ENCODE measurements around the gene SUMF1.

The SUMF1 gene

GRCh38 chr3:4418156-4418555 is 48.9 kb downstream of the SUMF1 start:
- TF ChIP-seq TEAD4 (IDR thresholded peaks at IDR 0.05) (no peak), EGR1 (IDR thresholded peaks at IDR 0.05) (no peak), RAD21 (IDR thresholded peaks at IDR 0.05; ENCODE audit: low read depth) (no peak), TAF1 (IDR thresholded peaks at IDR 0.05; ENCODE audit: low read depth) (no peak), FOXM1 (IDR thresholded peaks at IDR 0.05; ENCODE audit: borderline replicate concordance, low read depth) (no peak)

GRCh38 chr3:4417449-4417848 is 49.6 kb downstream of the SUMF1 start:
- no peak for TF ChIP-seq ZBTB7A (IDR thresholded peaks at IDR 0.05; ENCODE audit: low read depth)

- TF ChIP-seq RAD21 (IDR thresholded peaks at IDR 0.05; ENCODE audit: low read depth) (no peak), EGR1 (IDR thresholded peaks at IDR 0.05) (no peak), TEAD4 (IDR thresholded peaks at IDR 0.05) (no peak), TCF12 (IDR thresholded peaks at IDR 0.05; ENCODE audit: low read depth) (no peak), NFIC (IDR thresholded peaks at IDR 0.05) (no peak), MAX (IDR thresholded peaks at IDR 0.05) (no peak), CREB1 (IDR thresholded peaks at IDR 0.05; ENCODE audit: low read depth) (no peak), TAF1 (IDR thresholded peaks at IDR 0.05; ENCODE audit: low read depth) (no peak), CEBPB (IDR thresholded peaks at IDR 0.05) (no peak), FOXM1 (IDR thresholded peaks at IDR 0.05; ENCODE audit: borderline replicate concordance, low read depth) (no peak), YY1 (IDR thresholded peaks at IDR 0.05; ENCODE audit: low read depth) (no peak)
- TF ChIP-seq, protein P1, sequence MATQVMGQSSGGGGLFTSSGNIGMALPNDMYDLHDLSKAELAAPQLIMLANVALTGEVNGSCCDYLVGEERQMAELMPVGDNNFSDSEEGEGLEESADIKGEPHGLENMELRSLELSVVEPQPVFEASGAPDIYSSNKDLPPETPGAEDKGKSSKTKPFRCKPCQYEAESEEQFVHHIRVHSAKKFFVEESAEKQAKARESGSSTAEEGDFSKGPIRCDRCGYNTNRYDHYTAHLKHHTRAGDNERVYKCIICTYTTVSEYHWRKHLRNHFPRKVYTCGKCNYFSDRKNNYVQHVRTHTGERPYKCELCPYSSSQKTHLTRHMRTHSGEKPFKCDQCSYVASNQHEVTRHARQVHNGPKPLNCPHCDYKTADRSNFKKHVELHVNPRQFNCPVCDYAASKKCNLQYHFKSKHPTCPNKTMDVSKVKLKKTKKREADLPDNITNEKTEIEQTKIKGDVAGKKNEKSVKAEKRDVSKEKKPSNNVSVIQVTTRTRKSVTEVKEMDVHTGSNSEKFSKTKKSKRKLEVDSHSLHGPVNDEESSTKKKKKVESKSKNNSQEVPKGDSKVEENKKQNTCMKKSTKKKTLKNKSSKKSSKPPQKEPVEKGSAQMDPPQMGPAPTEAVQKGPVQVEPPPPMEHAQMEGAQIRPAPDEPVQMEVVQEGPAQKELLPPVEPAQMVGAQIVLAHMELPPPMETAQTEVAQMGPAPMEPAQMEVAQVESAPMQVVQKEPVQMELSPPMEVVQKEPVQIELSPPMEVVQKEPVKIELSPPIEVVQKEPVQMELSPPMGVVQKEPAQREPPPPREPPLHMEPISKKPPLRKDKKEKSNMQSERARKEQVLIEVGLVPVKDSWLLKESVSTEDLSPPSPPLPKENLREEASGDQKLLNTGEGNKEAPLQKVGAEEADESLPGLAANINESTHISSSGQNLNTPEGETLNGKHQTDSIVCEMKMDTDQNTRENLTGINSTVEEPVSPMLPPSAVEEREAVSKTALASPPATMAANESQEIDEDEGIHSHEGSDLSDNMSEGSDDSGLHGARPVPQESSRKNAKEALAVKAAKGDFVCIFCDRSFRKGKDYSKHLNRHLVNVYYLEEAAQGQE (IDR thresholded peaks at IDR 0.05; ENCODE audit: low read depth): no peak
These were observed 50.1 kb downstream of the SUMF1 start for GRCh38 chr3:4416961-4417360.

- TF ChIP-seq ZBTB7A (IDR thresholded peaks at IDR 0.05; ENCODE audit: low read depth): no peak
- TF ChIP-seq MAX (IDR thresholded peaks at IDR 0.05): no peak
- TF ChIP-seq EP300 (IDR thresholded peaks at IDR 0.05; ENCODE audit: borderline replicate concordance): no peak
- no peak for TF ChIP-seq CEBPB (IDR thresholded peaks at IDR 0.05)
- TF ChIP-seq NFIC (IDR thresholded peaks at IDR 0.05): no peak
- no peak for TF ChIP-seq FOXM1 (IDR thresholded peaks at IDR 0.05; ENCODE audit: borderline replicate concordance, low read depth)
- TF ChIP-seq, protein P2, sequence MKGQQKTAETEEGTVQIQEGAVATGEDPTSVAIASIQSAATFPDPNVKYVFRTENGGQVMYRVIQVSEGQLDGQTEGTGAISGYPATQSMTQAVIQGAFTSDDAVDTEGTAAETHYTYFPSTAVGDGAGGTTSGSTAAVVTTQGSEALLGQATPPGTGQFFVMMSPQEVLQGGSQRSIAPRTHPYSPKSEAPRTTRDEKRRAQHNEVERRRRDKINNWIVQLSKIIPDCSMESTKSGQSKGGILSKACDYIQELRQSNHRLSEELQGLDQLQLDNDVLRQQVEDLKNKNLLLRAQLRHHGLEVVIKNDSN (IDR thresholded peaks at IDR 0.05): no peak
- TF ChIP-seq EGR1 (IDR thresholded peaks at IDR 0.05): no peak
- no peak for TF ChIP-seq TAF1 (IDR thresholded peaks at IDR 0.05; ENCODE audit: low read depth)
- no peak for TF ChIP-seq TCF12 (IDR thresholded peaks at IDR 0.05; ENCODE audit: low read depth)
These were observed 50.6 kb downstream of the SUMF1 start for GRCh38 chr3:4416427-4416945.

DNA sequence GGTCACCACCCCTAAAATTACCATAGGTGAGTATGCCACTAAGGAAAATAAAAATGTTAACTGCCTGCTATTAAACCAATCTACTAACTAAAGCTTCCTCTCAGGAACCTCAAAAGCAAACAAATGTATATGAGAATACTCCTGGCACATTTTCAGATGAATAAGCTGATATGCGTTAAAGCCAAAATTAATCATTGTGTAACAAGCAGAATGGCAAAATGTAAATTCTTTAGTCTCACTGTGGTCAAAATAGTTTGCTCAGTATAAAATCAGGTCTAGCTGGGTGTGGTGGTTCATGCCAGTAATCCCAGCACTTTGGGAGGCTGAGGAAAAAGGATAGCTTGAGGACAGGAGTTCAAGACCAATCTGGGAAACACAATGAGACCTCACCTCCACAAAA is 53.6 kb downstream of the SUMF1 start:
- no peak for TF ChIP-seq TCF12 (IDR thresholded peaks at IDR 0.05; ENCODE audit: low read depth)
- TF ChIP-seq, protein P2 (IDR thresholded peaks at IDR 0.05): no peak
- TF ChIP-seq NFIC (IDR thresholded peaks at IDR 0.05): no peak
- no peak for TF ChIP-seq EP300 (IDR thresholded peaks at IDR 0.05; ENCODE audit: borderline replicate concordance)
- TF ChIP-seq TEAD4 (IDR thresholded peaks at IDR 0.05): no peak
- TF ChIP-seq CREB1 (IDR thresholded peaks at IDR 0.05; ENCODE audit: low read depth): no peak
- no peak for TF ChIP-seq TAF1 (IDR thresholded peaks at IDR 0.05; ENCODE audit: low read depth)
- no peak for TF ChIP-seq RAD21 (IDR thresholded peaks at IDR 0.05; ENCODE audit: low read depth)

DNA sequence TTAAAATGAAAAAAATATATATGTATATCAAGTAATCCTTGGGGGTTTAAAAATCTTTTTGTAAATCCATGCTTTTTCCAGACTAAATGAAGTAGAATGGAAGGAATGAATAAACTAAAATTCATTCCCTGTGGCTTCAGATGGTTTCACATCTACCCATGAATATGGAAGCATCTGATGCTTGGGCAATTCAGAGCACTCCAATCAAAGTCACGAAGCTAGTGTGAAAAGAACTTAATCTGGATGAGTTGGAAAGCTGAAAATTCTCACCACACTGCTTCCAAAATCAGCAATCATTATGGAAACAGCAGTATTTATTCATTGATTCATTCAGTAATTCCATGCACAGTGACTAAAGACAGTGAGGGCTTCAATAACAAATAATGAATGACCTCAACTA is 55.2 kb downstream of the SUMF1 start:
- TF ChIP-seq, protein P1 (IDR thresholded peaks at IDR 0.05; ENCODE audit: low read depth): no peak
- no peak for TF ChIP-seq EP300 (IDR thresholded peaks at IDR 0.05; ENCODE audit: borderline replicate concordance)
- TF ChIP-seq TAF1 (IDR thresholded peaks at IDR 0.05; ENCODE audit: low read depth): no peak
- TF ChIP-seq CEBPB (IDR thresholded peaks at IDR 0.05): no peak
- TF ChIP-seq TEAD4 (IDR thresholded peaks at IDR 0.05): no peak
- TF ChIP-seq YY1 (IDR thresholded peaks at IDR 0.05; ENCODE audit: low read depth): no peak
- no peak for TF ChIP-seq CREB1 (IDR thresholded peaks at IDR 0.05; ENCODE audit: low read depth)
- no peak for TF ChIP-seq MAX (IDR thresholded peaks at IDR 0.05)
- TF ChIP-seq, protein P2 (IDR thresholded peaks at IDR 0.05): no peak
- TF ChIP-seq EGR1 (IDR thresholded peaks at IDR 0.05): no peak
- TF ChIP-seq NFIC (IDR thresholded peaks at IDR 0.05): no peak
- TF ChIP-seq ZBTB7A (IDR thresholded peaks at IDR 0.05; ENCODE audit: low read depth): no peak

Data from Ishikawa (cell line).